ENCODE results near the gene C21orf58. TPM values are rescaled to one million over a fixed set of nuclear protein-coding genes. Genes with fewer than 3 reads are reported as not detected.

Gene C21orf58
- total RNA-seq, 1 experiment from 2014 or later = 10.8 TPM

- TF ChIP-seq EZH2 (IDR thresholded peaks at IDR 0.05) (no peak), SP1 (IDR thresholded peaks at IDR 0.05; ENCODE audit: low read depth) (no peak), JUND (IDR thresholded peaks at IDR 0.05) (no peak), EGR1 (IDR thresholded peaks at IDR 0.05; ENCODE audit: low read depth) (no peak), ZNF274 (IDR thresholded peaks at IDR 0.05; ENCODE audit: low read depth, low read length) (no peak), SIN3A (IDR thresholded peaks at IDR 0.05; ENCODE audit: low read depth) (no peak), ELF1 (IDR thresholded peaks at IDR 0.05; ENCODE audit: borderline replicate concordance, low read depth) (no peak), CEBPB (IDR thresholded peaks at IDR 0.05; ENCODE audit: low read depth) (no peak), YY1 (IDR thresholded peaks at IDR 0.05; ENCODE audit: extremely low read depth, insufficient replicate concordance, low read depth, low read length) (no peak), CTCF (IDR thresholded peaks at IDR 0.05 in 2 of 3, conservative IDR thresholded peaks at IDR 0.05 in 1 of 3; ENCODE audit: borderline replicate concordance in 1 of 3, insufficient read depth in 1 of 3, low read depth in 2 of 3, low read length in 2 of 3) (no peak), ZFX (IDR thresholded peaks at IDR 0.05) (no peak), EZH2phosphoT487 (IDR thresholded peaks at IDR 0.05; ENCODE audit: borderline replicate concordance) (no peak), TCF7L2 (IDR thresholded peaks at IDR 0.05; ENCODE audit: borderline replicate concordance, extremely low read depth, insufficient read depth, insufficient read length) (no peak), CBX3 (IDR thresholded peaks at IDR 0.05; ENCODE audit: low read depth) (no peak), RAD21 (IDR thresholded peaks at IDR 0.05; ENCODE audit: low read depth) (no peak), FOSL1 (IDR thresholded peaks at IDR 0.05; ENCODE audit: low read depth) (no peak), POLR2AphosphoS5 (IDR thresholded peaks at IDR 0.05; ENCODE audit: low read depth, low read length) (no peak)
- TF ChIP-seq, protein P1, sequence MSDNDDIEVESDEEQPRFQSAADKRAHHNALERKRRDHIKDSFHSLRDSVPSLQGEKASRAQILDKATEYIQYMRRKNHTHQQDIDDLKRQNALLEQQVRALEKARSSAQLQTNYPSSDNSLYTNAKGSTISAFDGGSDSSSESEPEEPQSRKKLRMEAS (IDR thresholded peaks at IDR 0.05) = no peak
- TF ChIP-seq, protein P2, sequence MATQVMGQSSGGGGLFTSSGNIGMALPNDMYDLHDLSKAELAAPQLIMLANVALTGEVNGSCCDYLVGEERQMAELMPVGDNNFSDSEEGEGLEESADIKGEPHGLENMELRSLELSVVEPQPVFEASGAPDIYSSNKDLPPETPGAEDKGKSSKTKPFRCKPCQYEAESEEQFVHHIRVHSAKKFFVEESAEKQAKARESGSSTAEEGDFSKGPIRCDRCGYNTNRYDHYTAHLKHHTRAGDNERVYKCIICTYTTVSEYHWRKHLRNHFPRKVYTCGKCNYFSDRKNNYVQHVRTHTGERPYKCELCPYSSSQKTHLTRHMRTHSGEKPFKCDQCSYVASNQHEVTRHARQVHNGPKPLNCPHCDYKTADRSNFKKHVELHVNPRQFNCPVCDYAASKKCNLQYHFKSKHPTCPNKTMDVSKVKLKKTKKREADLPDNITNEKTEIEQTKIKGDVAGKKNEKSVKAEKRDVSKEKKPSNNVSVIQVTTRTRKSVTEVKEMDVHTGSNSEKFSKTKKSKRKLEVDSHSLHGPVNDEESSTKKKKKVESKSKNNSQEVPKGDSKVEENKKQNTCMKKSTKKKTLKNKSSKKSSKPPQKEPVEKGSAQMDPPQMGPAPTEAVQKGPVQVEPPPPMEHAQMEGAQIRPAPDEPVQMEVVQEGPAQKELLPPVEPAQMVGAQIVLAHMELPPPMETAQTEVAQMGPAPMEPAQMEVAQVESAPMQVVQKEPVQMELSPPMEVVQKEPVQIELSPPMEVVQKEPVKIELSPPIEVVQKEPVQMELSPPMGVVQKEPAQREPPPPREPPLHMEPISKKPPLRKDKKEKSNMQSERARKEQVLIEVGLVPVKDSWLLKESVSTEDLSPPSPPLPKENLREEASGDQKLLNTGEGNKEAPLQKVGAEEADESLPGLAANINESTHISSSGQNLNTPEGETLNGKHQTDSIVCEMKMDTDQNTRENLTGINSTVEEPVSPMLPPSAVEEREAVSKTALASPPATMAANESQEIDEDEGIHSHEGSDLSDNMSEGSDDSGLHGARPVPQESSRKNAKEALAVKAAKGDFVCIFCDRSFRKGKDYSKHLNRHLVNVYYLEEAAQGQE (IDR thresholded peaks at IDR 0.05; ENCODE audit: low read depth) = no peak
- TF ChIP-seq, protein P3, sequence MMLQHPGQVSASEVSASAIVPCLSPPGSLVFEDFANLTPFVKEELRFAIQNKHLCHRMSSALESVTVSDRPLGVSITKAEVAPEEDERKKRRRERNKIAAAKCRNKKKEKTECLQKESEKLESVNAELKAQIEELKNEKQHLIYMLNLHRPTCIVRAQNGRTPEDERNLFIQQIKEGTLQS (IDR thresholded peaks at IDR 0.05) = no peak
- Histone ChIP-seq H3K27ac (ENCODE audit: low read depth, low read length) (no peak overlapping the region), H4K20me1 (ENCODE audit: insufficient read depth) (no peaks in the 10 kb centered on the region), H3K9me2 (ENCODE audit: insufficient read depth) (no peaks in the 10 kb centered on the region), H2AFZ (ENCODE audit: low read depth, low read length, poor library complexity, severe bottlenecking) (no peak overlapping the region), H3K4me2 (ENCODE audit: low read length) (no peak overlapping the region), H3K27me3 (ENCODE audit: insufficient read depth, low read length) (no peaks in the 10 kb centered on the region), H3K9ac (ENCODE audit: low read length) (no peak overlapping the region), H3K4me1 (ENCODE audit: control insufficient read depth in 1 of 2, insufficient read depth in 2 of 2, low read length in 2 of 2) (no peaks in the 10 kb centered on the region), H3K36me3 (ENCODE audit: control insufficient read depth in 1 of 2, insufficient read depth in 2 of 2, low read length in 2 of 2) (peaks cover 17 to 36% of the 10 kb centered on the region in 2 experiments; a peak in 3 of 4 replicates), H3K9me3 (ENCODE audit: control insufficient read depth in 1 of 2, insufficient read depth in 1 of 2, low read depth in 1 of 2, low read length in 2 of 2) (no peaks in the 10 kb centered on the region), H3K4me3 (replicated peaks in 1 of 2; ENCODE audit: low read depth in 1 of 2, low read length in 2 of 2) (no peak overlapping the region), H3K79me2 (ENCODE audit: insufficient read depth, low read length) (peaks cover 8% of the 10 kb centered on the region)
- CTCF ChIA-PET = no interaction called here
- no peak for ATAC-seq
- intact Hi-C loops (cut with micrococcal nuclease) = no loop called here
- POLR2A ChIA-PET = no interaction called here
- no TSS peak for BruUV-seq (replicated peaks)
- RAD21 ChIA-PET (ENCODE audit: low non-redundant PET in 1 of 2, low total read pairs in 2 of 2, uncharacterized antibody in 2 of 2, unreplicated experiment in 2 of 2) = no interaction called here
- DNase-seq (ENCODE audit: low read depth, low spot score) = no peak
Measured at GRCh38 chr21:46349134-46349760, 25.6 kb upstream of the C21orf58 start.
